AG09309 (cell line): ENCODE measurements around the gene CMTR2.

Experiments
- DNase-seq: peaks from one replicate; pipeline ENCODE4 v3.0.0-alpha.2; 2010; ENCODE audit warnings: low read depth
- H3K4me3 ChIP-seq: 2 replicates; pipeline ENCODE4 v1.5.1; 2011; ENCODE audit warnings: mild to moderate bottlenecking, low read depth, low read length, moderate library complexity; ENCODE audit not compliant: control insufficient read depth
- TF ChIP-seq, protein P1 (sequence below): IDR thresholded peaks from 2 replicates; pipeline ENCODE4 v1.5.1; 2011; ENCODE audit warnings: mild to moderate bottlenecking, low read depth, low read length, inconsistent platforms; ENCODE audit not compliant: insufficient read depth, control insufficient read depth; ENCODE audit errors: missing control alignments

CMTR2 gene

GRCh38 chr16:71282943-71283342 is 6.3 kb downstream of the CMTR2 start:
- no peak for DNase-seq
- H3K4me3 ChIP-seq = no peak overlapping the region
- TF ChIP-seq, protein P1, sequence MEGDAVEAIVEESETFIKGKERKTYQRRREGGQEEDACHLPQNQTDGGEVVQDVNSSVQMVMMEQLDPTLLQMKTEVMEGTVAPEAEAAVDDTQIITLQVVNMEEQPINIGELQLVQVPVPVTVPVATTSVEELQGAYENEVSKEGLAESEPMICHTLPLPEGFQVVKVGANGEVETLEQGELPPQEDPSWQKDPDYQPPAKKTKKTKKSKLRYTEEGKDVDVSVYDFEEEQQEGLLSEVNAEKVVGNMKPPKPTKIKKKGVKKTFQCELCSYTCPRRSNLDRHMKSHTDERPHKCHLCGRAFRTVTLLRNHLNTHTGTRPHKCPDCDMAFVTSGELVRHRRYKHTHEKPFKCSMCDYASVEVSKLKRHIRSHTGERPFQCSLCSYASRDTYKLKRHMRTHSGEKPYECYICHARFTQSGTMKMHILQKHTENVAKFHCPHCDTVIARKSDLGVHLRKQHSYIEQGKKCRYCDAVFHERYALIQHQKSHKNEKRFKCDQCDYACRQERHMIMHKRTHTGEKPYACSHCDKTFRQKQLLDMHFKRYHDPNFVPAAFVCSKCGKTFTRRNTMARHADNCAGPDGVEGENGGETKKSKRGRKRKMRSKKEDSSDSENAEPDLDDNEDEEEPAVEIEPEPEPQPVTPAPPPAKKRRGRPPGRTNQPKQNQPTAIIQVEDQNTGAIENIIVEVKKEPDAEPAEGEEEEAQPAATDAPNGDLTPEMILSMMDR = no peak

DNA sequence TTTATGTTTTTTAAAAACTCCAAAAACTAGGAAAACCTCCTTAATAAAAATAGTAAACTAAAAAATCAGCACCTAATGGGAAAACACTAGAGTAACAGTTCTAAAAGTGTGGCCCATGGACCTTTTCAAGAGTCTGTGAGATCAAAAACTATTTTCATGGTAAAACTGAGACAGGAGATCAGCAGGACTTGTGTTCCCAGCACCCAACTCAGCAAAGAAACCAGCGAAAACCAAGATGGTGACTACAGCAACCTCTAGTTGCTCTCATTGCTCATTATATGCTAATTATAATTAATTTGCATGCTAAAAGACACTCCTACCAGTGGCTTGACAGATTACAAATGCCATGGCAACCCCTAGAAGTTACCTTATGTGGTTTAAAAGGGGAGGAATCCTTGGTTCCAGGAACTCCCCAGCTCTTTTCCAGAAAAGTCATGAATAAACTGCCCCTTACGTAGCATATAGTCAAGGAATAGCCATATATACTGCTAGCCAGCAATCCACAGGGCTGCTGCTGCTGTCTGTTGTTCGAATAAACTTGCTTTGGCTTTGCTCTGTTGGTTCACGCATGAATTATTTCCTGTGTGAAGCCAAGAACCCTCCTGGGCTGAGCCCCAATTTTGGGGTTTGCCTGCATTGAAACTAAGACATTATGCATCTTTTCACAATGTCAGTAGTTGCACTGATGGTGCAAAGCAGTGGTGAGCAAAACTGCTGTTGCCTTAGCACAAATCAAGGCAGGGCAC is 12.4 kb downstream of the CMTR2 start:
- no peak overlapping the region for H3K4me3 ChIP-seq
- no peak for DNase-seq
- TF ChIP-seq, protein P1 = no peak

- TF ChIP-seq, protein P1 = no peak
- H3K4me3 ChIP-seq = no peak overlapping the region
- no peak for DNase-seq
Observed at GRCh38 chr16:71273384-71273783, 15.8 kb downstream of the CMTR2 start.

DNA sequence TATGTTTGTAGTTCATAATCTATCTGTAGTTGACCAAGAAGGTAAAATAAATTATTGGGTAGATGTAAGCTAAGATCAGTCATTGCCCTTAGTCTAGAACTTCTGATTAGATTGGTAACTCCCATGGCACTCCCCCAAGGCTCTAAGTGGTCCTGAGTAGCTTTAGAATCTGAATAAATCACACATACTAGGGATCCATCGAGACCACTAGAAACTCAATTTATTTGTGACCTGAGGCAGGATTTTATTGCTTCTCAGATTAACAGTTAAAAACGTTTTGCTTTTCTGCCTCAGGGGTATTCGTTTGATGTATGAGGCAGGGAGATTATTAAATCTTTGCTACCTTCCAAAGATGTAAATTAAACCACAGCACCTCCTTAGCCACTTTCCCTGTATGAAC is 24.9 kb downstream of the CMTR2 start:
- no peak overlapping the region for H3K4me3 ChIP-seq
- no peak for DNase-seq
- TF ChIP-seq, protein P1 = no peak

DNA sequence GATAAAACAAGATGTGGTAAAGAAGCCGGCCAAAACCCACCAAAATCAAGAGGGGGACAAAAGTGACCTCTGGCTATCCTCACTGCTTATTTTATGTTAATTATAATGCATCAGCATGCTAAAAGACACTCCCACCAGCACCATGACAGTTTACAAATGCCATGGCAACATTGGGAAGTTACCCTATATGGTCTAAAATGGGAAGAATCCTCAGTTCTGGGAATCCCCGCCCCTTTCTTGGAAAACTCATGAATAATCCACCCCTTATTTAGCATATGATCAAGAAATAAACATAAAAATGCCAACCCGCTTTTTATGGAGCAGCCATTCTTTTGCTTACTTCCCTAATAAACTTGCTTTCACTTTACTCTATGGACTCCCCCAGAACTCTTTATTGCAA is 25.6 kb downstream of the CMTR2 start:
- DNase-seq = no peak
- TF ChIP-seq, protein P1 = no peak

GRCh38 chr16:71262391-71262790 is 26.8 kb downstream of the CMTR2 start:
- H3K4me3 ChIP-seq = no peak overlapping the region
- TF ChIP-seq, protein P1 = no peak
- no peak for DNase-seq

More for the DNA sequence above, 25.6 kb downstream of the CMTR2 start:
- H3K4me3 ChIP-seq = no peak overlapping the region
